ENCODE data around the gene EPC2.

DNA sequence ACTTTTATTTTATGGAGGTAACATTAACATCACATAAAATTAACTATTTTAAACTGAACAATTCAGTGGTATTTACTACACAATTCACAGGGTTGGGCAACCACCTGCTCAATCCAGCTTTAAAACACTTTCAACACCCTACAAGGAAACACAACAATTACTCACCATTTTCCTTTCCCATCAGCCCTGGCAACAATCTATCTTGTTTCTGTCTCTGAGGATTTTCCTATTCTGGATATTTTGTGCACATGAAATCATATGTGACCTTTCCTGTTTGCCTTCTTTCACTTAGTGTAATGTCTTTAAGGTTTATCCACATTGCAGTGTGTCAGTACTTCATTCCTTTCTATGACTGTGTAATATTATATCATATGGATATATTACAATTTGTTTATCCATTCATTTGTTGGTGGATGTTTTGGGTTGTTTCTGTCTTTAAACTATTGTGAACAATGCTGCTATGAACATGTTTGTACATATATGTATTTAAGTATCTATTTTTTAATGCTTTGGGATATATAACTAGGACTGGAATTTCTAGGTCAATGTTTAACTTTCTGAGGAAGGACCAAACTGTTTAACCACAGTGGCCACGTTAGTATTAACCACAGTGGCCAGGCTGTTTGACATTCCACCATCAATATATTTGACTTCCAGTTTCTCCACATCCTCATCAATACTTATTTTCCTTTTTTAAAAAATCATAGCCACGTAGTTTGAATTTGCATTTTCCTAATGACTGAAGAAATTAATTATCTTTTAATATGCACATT, 158.1 kb downstream of the EPC2 start:
- TF ChIP-seq POLR2A (IDR thresholded peaks at IDR 0.05; ENCODE audit: low read depth, low read length) (no peak), TAF1 (IDR thresholded peaks at IDR 0.05; ENCODE audit: low read depth, low read length) (no peak)
